ENCODE results near the gene DNAJC1. TPM values are rescaled to one million over a fixed set of nuclear protein-coding genes. Genes with fewer than 3 reads are reported as not detected.

DNAJC1 gene
- total RNA-seq, 1 donor from 2014 or later = 66.8 TPM

- no peak overlapping the region for H3K4me3 ChIP-seq (ENCODE audit: insufficient read depth, low read depth, low read length)
- Mint-ChIP-seq H3K4me3 (ENCODE audit: unreplicated experiment) (no peak overlapping the region), H3K9me3 (ENCODE audit: unreplicated experiment) (no peaks in the 10 kb centered on the region), H3K4me1 (ENCODE audit: low read depth, unreplicated experiment) (peaks cover 14% of the 10 kb centered on the region), H3K27ac (ENCODE audit: unreplicated experiment) (no peak overlapping the region), H3K36me3 (ENCODE audit: low read depth, unreplicated experiment) (peaks cover 22% of the 10 kb centered on the region), H3K27me3 (ENCODE audit: low read depth, unreplicated experiment) (no peaks in the 10 kb centered on the region)
- no peaks in the 10 kb centered on the region for H3K9me3 ChIP-seq (ENCODE audit: insufficient read depth, low read depth, low read length)
- H3K36me3 ChIP-seq (ENCODE audit: insufficient read depth, low read length) = no peaks in the 10 kb centered on the region
- DNase-seq (ENCODE audit: low read depth) (peak; percentile 25), FAIRE-seq (no peak)
- H3K4me1 ChIP-seq (ENCODE audit: insufficient read depth, low read length) = peaks cover 7% of the 10 kb centered on the region
- no peak overlapping the region for H3K27ac ChIP-seq (ENCODE audit: low read depth, low read length)
- H3K79me2 ChIP-seq (ENCODE audit: insufficient read depth, low read length) = no peaks in the 10 kb centered on the region
- no peaks in the 10 kb centered on the region for H3K27me3 ChIP-seq (ENCODE audit: insufficient read depth, low read length)
- H2AFZ ChIP-seq (ENCODE audit: low read depth, low read length) = no peak overlapping the region
- no peaks in the 10 kb centered on the region for H4K20me1 ChIP-seq (ENCODE audit: insufficient read depth, low read length)
- TF ChIP-seq, protein P1, sequence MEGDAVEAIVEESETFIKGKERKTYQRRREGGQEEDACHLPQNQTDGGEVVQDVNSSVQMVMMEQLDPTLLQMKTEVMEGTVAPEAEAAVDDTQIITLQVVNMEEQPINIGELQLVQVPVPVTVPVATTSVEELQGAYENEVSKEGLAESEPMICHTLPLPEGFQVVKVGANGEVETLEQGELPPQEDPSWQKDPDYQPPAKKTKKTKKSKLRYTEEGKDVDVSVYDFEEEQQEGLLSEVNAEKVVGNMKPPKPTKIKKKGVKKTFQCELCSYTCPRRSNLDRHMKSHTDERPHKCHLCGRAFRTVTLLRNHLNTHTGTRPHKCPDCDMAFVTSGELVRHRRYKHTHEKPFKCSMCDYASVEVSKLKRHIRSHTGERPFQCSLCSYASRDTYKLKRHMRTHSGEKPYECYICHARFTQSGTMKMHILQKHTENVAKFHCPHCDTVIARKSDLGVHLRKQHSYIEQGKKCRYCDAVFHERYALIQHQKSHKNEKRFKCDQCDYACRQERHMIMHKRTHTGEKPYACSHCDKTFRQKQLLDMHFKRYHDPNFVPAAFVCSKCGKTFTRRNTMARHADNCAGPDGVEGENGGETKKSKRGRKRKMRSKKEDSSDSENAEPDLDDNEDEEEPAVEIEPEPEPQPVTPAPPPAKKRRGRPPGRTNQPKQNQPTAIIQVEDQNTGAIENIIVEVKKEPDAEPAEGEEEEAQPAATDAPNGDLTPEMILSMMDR (IDR thresholded peaks at IDR 0.05; ENCODE audit: insufficient read depth, low read depth, low read length) = no peak
- TF ChIP-seq EZH2 (IDR thresholded peaks at IDR 0.05; ENCODE audit: insufficient read depth, low read length) = no peak
- H3K4me2 ChIP-seq (ENCODE audit: low read length) = no peak overlapping the region
- H3K9ac ChIP-seq (ENCODE audit: low read length) = no peak overlapping the region
Observed at GRCh38 chr10:21814866-21815265, 188.7 kb downstream of the DNAJC1 start.

DNA sequence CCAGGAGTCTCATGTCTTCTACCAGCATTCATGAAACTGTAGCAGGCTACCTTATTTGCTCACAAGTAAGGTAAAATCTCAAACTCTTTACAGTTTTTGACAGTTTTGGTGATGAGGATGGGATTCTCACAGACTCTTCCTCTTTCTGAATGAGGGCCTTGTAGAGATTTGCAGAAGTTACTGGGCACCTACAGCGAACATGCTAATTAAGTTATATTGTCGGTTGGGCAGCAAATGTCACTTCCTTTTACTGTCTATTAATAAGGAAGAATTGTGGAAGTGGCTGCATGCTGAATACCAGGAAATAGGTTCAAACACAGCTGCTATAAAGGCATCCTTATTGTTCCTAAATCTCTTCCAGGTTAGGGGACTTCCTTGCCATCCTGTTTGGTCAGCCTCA, 189.6 kb downstream of the DNAJC1 start:
- no peak overlapping the region for H2AFZ ChIP-seq (ENCODE audit: low read depth, low read length)
- no peaks in the 10 kb centered on the region for H3K27me3 Mint-ChIP-seq (ENCODE audit: low read depth, unreplicated experiment)
- H3K27ac ChIP-seq (ENCODE audit: low read depth, low read length) = no peak overlapping the region
- H3K4me1 ChIP-seq (ENCODE audit: insufficient read depth, low read length) = peaks cover 7% of the 10 kb centered on the region
- H3K36me3 Mint-ChIP-seq (ENCODE audit: low read depth, unreplicated experiment) = peaks cover 22% of the 10 kb centered on the region
- no peak for FAIRE-seq
- H3K27ac Mint-ChIP-seq (ENCODE audit: unreplicated experiment) = no peak overlapping the region
- no peaks in the 10 kb centered on the region for H3K9me3 Mint-ChIP-seq (ENCODE audit: unreplicated experiment)
- H3K4me3 Mint-ChIP-seq (ENCODE audit: unreplicated experiment) = no peak overlapping the region
- H3K9ac ChIP-seq (ENCODE audit: low read length) = no peak overlapping the region
- H3K36me3 ChIP-seq (ENCODE audit: insufficient read depth, low read length) = no peaks in the 10 kb centered on the region
- H3K4me2 ChIP-seq (ENCODE audit: low read length) = no peak overlapping the region
- H3K4me1 Mint-ChIP-seq (ENCODE audit: low read depth, unreplicated experiment) = peaks cover 14% of the 10 kb centered on the region
- no peak for DNase-seq (ENCODE audit: low read depth)
- H3K9me3 ChIP-seq (ENCODE audit: insufficient read depth, low read depth, low read length) = no peaks in the 10 kb centered on the region
- H3K27me3 ChIP-seq (ENCODE audit: insufficient read depth, low read length) = no peaks in the 10 kb centered on the region
- H4K20me1 ChIP-seq (ENCODE audit: insufficient read depth, low read length) = no peaks in the 10 kb centered on the region
- H3K79me2 ChIP-seq (ENCODE audit: insufficient read depth, low read length) = no peaks in the 10 kb centered on the region
- TF ChIP-seq, protein P1 (IDR thresholded peaks at IDR 0.05; ENCODE audit: insufficient read depth, low read depth, low read length) = no peak
- TF ChIP-seq EZH2 (IDR thresholded peaks at IDR 0.05; ENCODE audit: insufficient read depth, low read length) = no peak
- no peak overlapping the region for H3K4me3 ChIP-seq (ENCODE audit: insufficient read depth, low read depth, low read length)

DNA sequence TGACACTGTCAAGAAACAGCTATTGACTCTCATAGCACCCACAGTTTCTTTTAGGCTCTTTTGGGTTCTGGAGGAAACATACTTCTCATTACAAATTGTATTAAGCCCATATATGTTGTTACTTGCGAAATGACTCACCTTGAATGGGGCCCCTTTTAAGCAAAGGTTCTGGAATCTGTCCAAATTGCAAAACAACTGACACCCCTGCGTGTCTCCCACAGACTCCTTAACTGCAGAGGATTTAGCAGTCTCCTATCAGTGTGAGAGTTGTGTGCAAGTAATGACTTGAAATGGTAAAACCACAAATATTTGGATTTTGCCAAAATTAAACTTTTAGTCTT, 192.3 kb downstream of the DNAJC1 start:
- no peaks in the 10 kb centered on the region for H3K9me3 ChIP-seq (ENCODE audit: insufficient read depth, low read depth, low read length)
- no peak overlapping the region for H3K4me2 ChIP-seq (ENCODE audit: low read length)
- H3K9ac ChIP-seq (ENCODE audit: low read length) = no peak overlapping the region
- FAIRE-seq (no peak), DNase-seq (ENCODE audit: low read depth) (peak; percentile 56)
- Mint-ChIP-seq H3K4me1 (ENCODE audit: low read depth, unreplicated experiment) (peaks cover 20% of the 10 kb centered on the region), H3K36me3 (ENCODE audit: low read depth, unreplicated experiment) (peaks cover 22% of the 10 kb centered on the region), H3K9me3 (ENCODE audit: unreplicated experiment) (no peaks in the 10 kb centered on the region), H3K27ac (ENCODE audit: unreplicated experiment) (peak overlapping the region; percentile 62), H3K4me3 (ENCODE audit: unreplicated experiment) (no peak overlapping the region), H3K27me3 (ENCODE audit: low read depth, unreplicated experiment) (no peaks in the 10 kb centered on the region)
- H2AFZ ChIP-seq (ENCODE audit: low read depth, low read length) = no peak overlapping the region
- H3K4me3 ChIP-seq (ENCODE audit: insufficient read depth, low read depth, low read length) = no peak overlapping the region
- TF ChIP-seq, protein P1 (IDR thresholded peaks at IDR 0.05; ENCODE audit: insufficient read depth, low read depth, low read length) = no peak
- TF ChIP-seq EZH2 (IDR thresholded peaks at IDR 0.05; ENCODE audit: insufficient read depth, low read length) = no peak
- no peaks in the 10 kb centered on the region for H3K79me2 ChIP-seq (ENCODE audit: insufficient read depth, low read length)
- no peaks in the 10 kb centered on the region for H3K36me3 ChIP-seq (ENCODE audit: insufficient read depth, low read length)
- no peaks in the 10 kb centered on the region for H3K27me3 ChIP-seq (ENCODE audit: insufficient read depth, low read length)
- H3K27ac ChIP-seq (ENCODE audit: low read depth, low read length) = no peak overlapping the region
- H3K4me1 ChIP-seq (ENCODE audit: insufficient read depth, low read length) = peaks cover 7% of the 10 kb centered on the region
- peaks cover 6% of the 10 kb centered on the region for H4K20me1 ChIP-seq (ENCODE audit: insufficient read depth, low read length)

Measured in astrocyte (in vitro differentiated cells and primary cell).